ENCODE measurements around the gene GHR.

GRCh38 chr5:42547141-42547540 lies 123.9 kb downstream of the GHR start:
- TF ChIP-seq CTCF (IDR thresholded peaks at IDR 0.05) (no peak), POLR2AphosphoS5 (IDR thresholded peaks at IDR 0.05; ENCODE audit: low read depth, low read length) (no peak), REST (IDR thresholded peaks at IDR 0.05; ENCODE audit: insufficient read depth in 1 of 2, low read depth in 2 of 2, low read length in 1 of 2) (no peak), SIN3A (IDR thresholded peaks at IDR 0.05; ENCODE audit: borderline replicate concordance, insufficient read depth, low read depth, low read length) (no peak), TCF7L2 (IDR thresholded peaks at IDR 0.05; ENCODE audit: low read depth, low read length) (no peak)

Data from Panc1 (cell line).